Adipocyte (in vitro differentiated cells): Measurements from ENCODE around the gene DGKZ.

ENCODE experiments used
- DNase-seq: peaks from one replicate; pipeline ENCODE4 v3.0.0-alpha.2; 2015; ENCODE audit warnings: low read depth
- H3K27me3 ChIP-seq: replicated peaks from 2 replicates; pipeline ENCODE4 v1.7.0; 2013; ENCODE audit warnings: mild to moderate bottlenecking, low read length, moderate library complexity; ENCODE audit not compliant: control insufficient read depth, insufficient read depth
- H3K36me3 ChIP-seq: 2 replicates; pipeline ENCODE4 v1.7.0; 2013; ENCODE audit warnings: low read length, mild to moderate bottlenecking, moderate library complexity; ENCODE audit not compliant: control insufficient read depth, insufficient read depth, severe bottlenecking
- H3K4me1 ChIP-seq: 2 replicates; pipeline ENCODE4 v1.7.0; 2013; ENCODE audit warnings: mild to moderate bottlenecking, low read length, moderate library complexity; ENCODE audit not compliant: control insufficient read depth, insufficient read depth
- H3K4me3 ChIP-seq: 2 replicates; pipeline ENCODE4 v1.7.0; 2013; ENCODE audit warnings: mild to moderate bottlenecking, low read length, moderate library complexity
- H3K9ac ChIP-seq: 2 replicates; pipeline ENCODE4 v1.7.0; 2013; ENCODE audit warnings: mild to moderate bottlenecking, low read length, moderate library complexity
- H3K9me3 ChIP-seq: 2 replicates; pipeline ENCODE4 v1.7.0; 2013; ENCODE audit warnings: mild to moderate bottlenecking, low read length, moderate library complexity; ENCODE audit not compliant: control insufficient read depth

DGKZ gene

GRCh38 chr11:46429717-46430116, 82.5 kb downstream of the DGKZ start:
- Histone ChIP-seq H3K27me3 (no peaks in the 10 kb centered on the region), H3K4me1 (peaks cover 23% of the 10 kb centered on the region), H3K9ac (peak overlapping the region; percentile 5), H3K9me3 (no peaks in the 10 kb centered on the region), H3K4me3 (no peak overlapping the region), H3K36me3 (peaks cover 60% of the 10 kb centered on the region)
- DNase-seq: peak; percentile 55
